Measurements from ENCODE around the gene RRP36.

DNA sequence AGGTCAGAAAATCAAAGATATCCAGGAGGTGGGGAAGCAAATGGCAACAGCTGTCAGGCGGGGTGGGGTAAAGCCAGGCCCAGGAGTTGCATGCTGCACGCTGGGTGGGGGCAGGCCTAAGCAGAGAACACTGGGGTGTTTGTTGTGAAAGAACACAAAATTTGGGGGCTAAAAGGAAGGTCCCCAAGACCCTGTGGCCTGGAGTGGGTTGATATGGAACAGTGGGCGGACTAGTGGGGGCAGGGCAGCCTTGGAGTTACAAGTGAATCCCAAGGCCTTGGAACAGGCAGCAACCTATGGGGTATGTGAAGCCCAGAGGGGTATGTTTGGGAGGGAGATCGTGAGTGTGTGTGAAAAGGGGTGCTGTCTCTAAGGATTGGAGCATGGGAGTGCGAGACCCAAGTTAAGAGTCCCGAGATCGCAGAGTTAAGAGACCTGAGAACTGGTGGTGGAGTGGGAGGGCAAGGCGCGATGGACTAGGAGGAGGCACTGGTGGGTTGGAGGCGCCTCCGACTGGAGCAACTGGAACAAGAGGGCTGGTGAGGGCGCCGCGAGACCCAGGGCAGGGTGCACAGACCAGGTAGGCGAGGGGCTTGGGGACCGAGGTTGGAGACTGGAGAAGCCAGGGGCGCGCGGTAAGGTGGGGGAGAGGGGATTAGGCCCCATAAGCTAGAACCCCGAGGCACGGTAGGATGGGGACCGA lies 31.6 kb downstream of the RRP36 start:
- TF ChIP-seq, protein P1, sequence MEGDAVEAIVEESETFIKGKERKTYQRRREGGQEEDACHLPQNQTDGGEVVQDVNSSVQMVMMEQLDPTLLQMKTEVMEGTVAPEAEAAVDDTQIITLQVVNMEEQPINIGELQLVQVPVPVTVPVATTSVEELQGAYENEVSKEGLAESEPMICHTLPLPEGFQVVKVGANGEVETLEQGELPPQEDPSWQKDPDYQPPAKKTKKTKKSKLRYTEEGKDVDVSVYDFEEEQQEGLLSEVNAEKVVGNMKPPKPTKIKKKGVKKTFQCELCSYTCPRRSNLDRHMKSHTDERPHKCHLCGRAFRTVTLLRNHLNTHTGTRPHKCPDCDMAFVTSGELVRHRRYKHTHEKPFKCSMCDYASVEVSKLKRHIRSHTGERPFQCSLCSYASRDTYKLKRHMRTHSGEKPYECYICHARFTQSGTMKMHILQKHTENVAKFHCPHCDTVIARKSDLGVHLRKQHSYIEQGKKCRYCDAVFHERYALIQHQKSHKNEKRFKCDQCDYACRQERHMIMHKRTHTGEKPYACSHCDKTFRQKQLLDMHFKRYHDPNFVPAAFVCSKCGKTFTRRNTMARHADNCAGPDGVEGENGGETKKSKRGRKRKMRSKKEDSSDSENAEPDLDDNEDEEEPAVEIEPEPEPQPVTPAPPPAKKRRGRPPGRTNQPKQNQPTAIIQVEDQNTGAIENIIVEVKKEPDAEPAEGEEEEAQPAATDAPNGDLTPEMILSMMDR (IDR thresholded peaks at IDR 0.05; ENCODE audit: insufficient read depth, low read length): no peak
- no peak for TF ChIP-seq POLR2AphosphoS5 (IDR thresholded peaks at IDR 0.05; ENCODE audit: low read depth)
- TF ChIP-seq, protein P2, sequence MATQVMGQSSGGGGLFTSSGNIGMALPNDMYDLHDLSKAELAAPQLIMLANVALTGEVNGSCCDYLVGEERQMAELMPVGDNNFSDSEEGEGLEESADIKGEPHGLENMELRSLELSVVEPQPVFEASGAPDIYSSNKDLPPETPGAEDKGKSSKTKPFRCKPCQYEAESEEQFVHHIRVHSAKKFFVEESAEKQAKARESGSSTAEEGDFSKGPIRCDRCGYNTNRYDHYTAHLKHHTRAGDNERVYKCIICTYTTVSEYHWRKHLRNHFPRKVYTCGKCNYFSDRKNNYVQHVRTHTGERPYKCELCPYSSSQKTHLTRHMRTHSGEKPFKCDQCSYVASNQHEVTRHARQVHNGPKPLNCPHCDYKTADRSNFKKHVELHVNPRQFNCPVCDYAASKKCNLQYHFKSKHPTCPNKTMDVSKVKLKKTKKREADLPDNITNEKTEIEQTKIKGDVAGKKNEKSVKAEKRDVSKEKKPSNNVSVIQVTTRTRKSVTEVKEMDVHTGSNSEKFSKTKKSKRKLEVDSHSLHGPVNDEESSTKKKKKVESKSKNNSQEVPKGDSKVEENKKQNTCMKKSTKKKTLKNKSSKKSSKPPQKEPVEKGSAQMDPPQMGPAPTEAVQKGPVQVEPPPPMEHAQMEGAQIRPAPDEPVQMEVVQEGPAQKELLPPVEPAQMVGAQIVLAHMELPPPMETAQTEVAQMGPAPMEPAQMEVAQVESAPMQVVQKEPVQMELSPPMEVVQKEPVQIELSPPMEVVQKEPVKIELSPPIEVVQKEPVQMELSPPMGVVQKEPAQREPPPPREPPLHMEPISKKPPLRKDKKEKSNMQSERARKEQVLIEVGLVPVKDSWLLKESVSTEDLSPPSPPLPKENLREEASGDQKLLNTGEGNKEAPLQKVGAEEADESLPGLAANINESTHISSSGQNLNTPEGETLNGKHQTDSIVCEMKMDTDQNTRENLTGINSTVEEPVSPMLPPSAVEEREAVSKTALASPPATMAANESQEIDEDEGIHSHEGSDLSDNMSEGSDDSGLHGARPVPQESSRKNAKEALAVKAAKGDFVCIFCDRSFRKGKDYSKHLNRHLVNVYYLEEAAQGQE (IDR thresholded peaks at IDR 0.05; ENCODE audit: insufficient replicate concordance, low read depth): no peak

Data from HL-60 (cell line).